ENCODE results near the gene APBA2. TPM values are rescaled to one million over a fixed set of nuclear protein-coding genes. Genes with fewer than 3 reads are reported as not detected.

The APBA2 gene
- total RNA-seq, 1 donor from 2014 or later, result 26.4 TPM

- TF ChIP-seq CTCF (IDR thresholded peaks at IDR 0.05), result no peak
- no peaks in the 10 kb centered on the region for H3K27me3 Mint-ChIP-seq (ENCODE audit: low read depth)
- H3K4me1 Mint-ChIP-seq (ENCODE audit: low read depth), result peaks cover 33% of the 10 kb centered on the region
- no peaks in the 10 kb centered on the region for H3K36me3 Mint-ChIP-seq (ENCODE audit: low read depth)
- no peaks in the 10 kb centered on the region for H3K9me3 Mint-ChIP-seq (ENCODE audit: low read depth)
- no peak overlapping the region for H3K27ac Mint-ChIP-seq (ENCODE audit: unreplicated experiment)
- no peak for DNase-seq (ENCODE audit: low spot score)
- peak overlapping the region; percentile 42 for H3K4me3 Mint-ChIP-seq (ENCODE audit: unreplicated experiment)
Measured at GRCh38 chr15:28885128-28885629, 595 bp upstream of the APBA2 start.

- Mint-ChIP-seq H3K27ac (ENCODE audit: unreplicated experiment) (no peak overlapping the region), H3K9me3 (ENCODE audit: low read depth) (no peaks in the 10 kb centered on the region)
Measured at GRCh38 chr15:28886431-28887338, 911 bp downstream of the APBA2 start.

GRCh38 chr15:28887339-28888174 is 1.8 kb downstream of the APBA2 start:
- TF ChIP-seq CTCF (IDR thresholded peaks at IDR 0.05), result no peak
- Mint-ChIP-seq H3K9me3 (ENCODE audit: low read depth) (no peaks in the 10 kb centered on the region), H3K4me1 (ENCODE audit: low read depth) (peaks cover 41% of the 10 kb centered on the region), H3K36me3 (ENCODE audit: low read depth) (no peaks in the 10 kb centered on the region), H3K27ac (ENCODE audit: unreplicated experiment) (no peak overlapping the region), H3K4me3 (ENCODE audit: unreplicated experiment) (peak overlapping the region; percentile 70), H3K27me3 (ENCODE audit: low read depth) (no peaks in the 10 kb centered on the region)
- peak; percentile 86 for DNase-seq (ENCODE audit: low spot score)

More at GRCh38 chr15:28886431-28887338, 911 bp downstream of the APBA2 start:
- H3K27me3 Mint-ChIP-seq (ENCODE audit: low read depth), result no peaks in the 10 kb centered on the region
- H3K4me3 Mint-ChIP-seq (ENCODE audit: unreplicated experiment), result peak overlapping the region; percentile 70
- no peak for DNase-seq (ENCODE audit: low spot score)
- H3K36me3 Mint-ChIP-seq (ENCODE audit: low read depth), result no peaks in the 10 kb centered on the region
- TF ChIP-seq CTCF (IDR thresholded peaks at IDR 0.05), result no peak
- H3K4me1 Mint-ChIP-seq (ENCODE audit: low read depth), result peaks cover 41% of the 10 kb centered on the region

GRCh38 chr15:28888302-28888894 is 2.6 kb downstream of the APBA2 start:
- H3K4me1 Mint-ChIP-seq (ENCODE audit: low read depth), result peaks cover 49% of the 10 kb centered on the region
- H3K27ac Mint-ChIP-seq (ENCODE audit: unreplicated experiment), result no peak overlapping the region
- TF ChIP-seq CTCF (IDR thresholded peaks at IDR 0.05), result no peak
- DNase-seq (ENCODE audit: low spot score), result peak; percentile 72
- H3K9me3 Mint-ChIP-seq (ENCODE audit: low read depth), result no peaks in the 10 kb centered on the region
- no peaks in the 10 kb centered on the region for H3K36me3 Mint-ChIP-seq (ENCODE audit: low read depth)
- no peaks in the 10 kb centered on the region for H3K27me3 Mint-ChIP-seq (ENCODE audit: low read depth)
- H3K4me3 Mint-ChIP-seq (ENCODE audit: unreplicated experiment), result no peak overlapping the region

GRCh38 chr15:28888900-28889299 is 3.1 kb downstream of the APBA2 start:
- Mint-ChIP-seq H3K36me3 (ENCODE audit: low read depth) (no peaks in the 10 kb centered on the region), H3K27me3 (ENCODE audit: low read depth) (no peaks in the 10 kb centered on the region), H3K27ac (ENCODE audit: unreplicated experiment) (no peak overlapping the region), H3K4me1 (ENCODE audit: low read depth) (peaks cover 50% of the 10 kb centered on the region), H3K9me3 (ENCODE audit: low read depth) (no peaks in the 10 kb centered on the region), H3K4me3 (ENCODE audit: unreplicated experiment) (no peak overlapping the region)
- peak; percentile 77 for DNase-seq (ENCODE audit: low spot score)
- TF ChIP-seq CTCF (IDR thresholded peaks at IDR 0.05), result no peak

Measured in chondrocyte (in vitro differentiated cells).